Measurements from ENCODE around the gene ZNF142. TPM values are rescaled to one million over a fixed set of nuclear protein-coding genes. Genes with fewer than 3 reads are reported as not detected.

The ZNF142 gene
- total and polyA plus RNA-seq, 9 of the 15 experiments (the other 6 are each of a cell fraction or from before 2014, with no cell fraction given) = 0.50 to 26.1 (median 4.5) TPM

DNA sequence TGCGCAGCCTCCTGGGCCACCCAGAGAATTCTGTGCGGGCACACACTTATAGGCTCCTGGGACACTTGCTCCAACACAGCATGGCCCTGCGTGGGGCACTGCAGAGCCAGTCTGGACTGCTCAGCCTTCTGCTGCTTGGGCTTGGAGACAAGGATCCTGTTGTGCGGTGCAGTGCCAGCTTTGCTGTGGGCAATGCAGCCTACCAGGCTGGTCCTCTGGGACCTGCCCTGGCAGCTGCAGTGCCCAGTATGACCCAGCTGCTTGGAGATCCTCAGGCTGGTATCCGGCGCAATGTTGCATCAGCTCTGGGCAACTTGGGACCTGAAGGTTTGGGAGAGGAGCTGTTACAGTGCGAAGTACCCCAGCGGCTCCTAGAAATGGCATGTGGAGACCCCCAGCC is 39.5 kb upstream of the ZNF142 start:
- no peak for ATAC-seq

More for the DNA sequence above, 39.5 kb upstream of the ZNF142 start:
- WGBS (ENCODE audit: insufficient coverage, low coverage, missing lambda C conversion rate) = 55% methylated on average over 8 of the region's 8 CpGs
- Histone ChIP-seq H4K20me1 (replicated peaks; ENCODE audit: control insufficient read depth, insufficient read depth, low read length) (no peaks in the 10 kb centered on the region), H3K27me3 (ENCODE audit: control insufficient read depth in 2 of 2, insufficient read depth in 2 of 2, low read length in 2 of 2) (no peaks in the 10 kb centered on the region), H3K4me2 (ENCODE audit: insufficient read depth, low read length) (no peak overlapping the region), H3K27ac (ENCODE audit: extremely low read depth, low read depth, low read length) (no peak overlapping the region), H3K36me3 (ENCODE audit: control insufficient read depth, insufficient read depth, low read length) (no peaks in the 10 kb centered on the region), H3K79me2 (ENCODE audit: control insufficient read depth, insufficient read depth, low read length) (no peaks in the 10 kb centered on the region), H3K4me1 (replicated peaks in 1 of 2; ENCODE audit: control insufficient read depth in 2 of 2, insufficient read depth in 2 of 2, low read length in 2 of 2) (no peaks in the 10 kb centered on the region), H3K9me3 (replicated peaks; ENCODE audit: control insufficient read depth, insufficient read depth, low read depth, low read length) (no peaks in the 10 kb centered on the region), H3K9me1 (ENCODE audit: control insufficient read depth, insufficient read depth, low read length) (no peaks in the 10 kb centered on the region), H3K4me3 (no peak overlapping the region), H2AFZ (ENCODE audit: low read depth, low read length) (no peak overlapping the region), H3K9ac (ENCODE audit: insufficient read depth in 1 of 2, low read depth in 2 of 2, low read length in 2 of 2) (no peak overlapping the region; a peak in 1 of 4 replicates)
- in situ Hi-C loops (cut with MboI) (no loop called here), intact Hi-C loops (cut with micrococcal nuclease) (no loop called here)
- ChIA-PET POLR2A (interaction anchor here (1.5 kb wide), 1 partner anchor 9 kb away, joined by 3 read pairs; no protein-coding TSS in a partner anchor), CTCF (ENCODE audit: low intra/inter-chr PET ratio) (no interaction called here)
- DNase-seq (ENCODE audit: extremely low read depth in 1 of 4, low spot score in 3 of 4) (no peak), FAIRE-seq (no peak)
- TF ChIP-seq, protein P1, sequence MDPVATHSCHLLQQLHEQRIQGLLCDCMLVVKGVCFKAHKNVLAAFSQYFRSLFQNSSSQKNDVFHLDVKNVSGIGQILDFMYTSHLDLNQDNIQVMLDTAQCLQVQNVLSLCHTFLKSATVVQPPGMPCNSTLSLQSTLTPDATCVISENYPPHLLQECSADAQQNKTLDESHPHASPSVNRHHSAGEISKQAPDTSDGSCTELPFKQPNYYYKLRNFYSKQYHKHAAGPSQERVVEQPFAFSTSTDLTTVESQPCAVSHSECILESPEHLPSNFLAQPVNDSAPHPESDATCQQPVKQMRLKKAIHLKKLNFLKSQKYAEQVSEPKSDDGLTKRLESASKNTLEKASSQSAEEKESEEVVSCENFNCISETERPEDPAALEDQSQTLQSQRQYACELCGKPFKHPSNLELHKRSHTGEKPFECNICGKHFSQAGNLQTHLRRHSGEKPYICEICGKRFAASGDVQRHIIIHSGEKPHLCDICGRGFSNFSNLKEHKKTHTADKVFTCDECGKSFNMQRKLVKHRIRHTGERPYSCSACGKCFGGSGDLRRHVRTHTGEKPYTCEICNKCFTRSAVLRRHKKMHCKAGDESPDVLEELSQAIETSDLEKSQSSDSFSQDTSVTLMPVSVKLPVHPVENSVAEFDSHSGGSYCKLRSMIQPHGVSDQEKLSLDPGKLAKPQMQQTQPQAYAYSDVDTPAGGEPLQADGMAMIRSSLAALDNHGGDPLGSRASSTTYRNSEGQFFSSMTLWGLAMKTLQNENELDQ (CRISPR knock-in tag; IDR thresholded peaks at IDR 0.05; ENCODE audit: borderline replicate concordance) = no peak
- TF ChIP-seq SMARCE1 (IDR thresholded peaks at IDR 0.05) (no peak), NFIC (IDR thresholded peaks at IDR 0.05) (no peak), ZNF445 (CRISPR knock-in tag; IDR thresholded peaks at IDR 0.05; ENCODE audit: low read depth) (no peak), ZFP36 (IDR thresholded peaks at IDR 0.05; ENCODE audit: low read depth, low read length, partially characterized antibody) (no peak), NR1H2 (CRISPR knock-in tag; IDR thresholded peaks at IDR 0.05) (no peak)
- TF ChIP-seq, protein P2, sequence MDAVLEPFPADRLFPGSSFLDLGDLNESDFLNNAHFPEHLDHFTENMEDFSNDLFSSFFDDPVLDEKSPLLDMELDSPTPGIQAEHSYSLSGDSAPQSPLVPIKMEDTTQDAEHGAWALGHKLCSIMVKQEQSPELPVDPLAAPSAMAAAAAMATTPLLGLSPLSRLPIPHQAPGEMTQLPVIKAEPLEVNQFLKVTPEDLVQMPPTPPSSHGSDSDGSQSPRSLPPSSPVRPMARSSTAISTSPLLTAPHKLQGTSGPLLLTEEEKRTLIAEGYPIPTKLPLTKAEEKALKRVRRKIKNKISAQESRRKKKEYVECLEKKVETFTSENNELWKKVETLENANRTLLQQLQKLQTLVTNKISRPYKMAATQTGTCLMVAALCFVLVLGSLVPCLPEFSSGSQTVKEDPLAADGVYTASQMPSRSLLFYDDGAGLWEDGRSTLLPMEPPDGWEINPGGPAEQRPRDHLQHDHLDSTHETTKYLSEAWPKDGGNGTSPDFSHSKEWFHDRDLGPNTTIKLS (IDR thresholded peaks at IDR 0.05; ENCODE audit: borderline replicate concordance, low read depth) = no peak
- TF ChIP-seq, protein P3, sequence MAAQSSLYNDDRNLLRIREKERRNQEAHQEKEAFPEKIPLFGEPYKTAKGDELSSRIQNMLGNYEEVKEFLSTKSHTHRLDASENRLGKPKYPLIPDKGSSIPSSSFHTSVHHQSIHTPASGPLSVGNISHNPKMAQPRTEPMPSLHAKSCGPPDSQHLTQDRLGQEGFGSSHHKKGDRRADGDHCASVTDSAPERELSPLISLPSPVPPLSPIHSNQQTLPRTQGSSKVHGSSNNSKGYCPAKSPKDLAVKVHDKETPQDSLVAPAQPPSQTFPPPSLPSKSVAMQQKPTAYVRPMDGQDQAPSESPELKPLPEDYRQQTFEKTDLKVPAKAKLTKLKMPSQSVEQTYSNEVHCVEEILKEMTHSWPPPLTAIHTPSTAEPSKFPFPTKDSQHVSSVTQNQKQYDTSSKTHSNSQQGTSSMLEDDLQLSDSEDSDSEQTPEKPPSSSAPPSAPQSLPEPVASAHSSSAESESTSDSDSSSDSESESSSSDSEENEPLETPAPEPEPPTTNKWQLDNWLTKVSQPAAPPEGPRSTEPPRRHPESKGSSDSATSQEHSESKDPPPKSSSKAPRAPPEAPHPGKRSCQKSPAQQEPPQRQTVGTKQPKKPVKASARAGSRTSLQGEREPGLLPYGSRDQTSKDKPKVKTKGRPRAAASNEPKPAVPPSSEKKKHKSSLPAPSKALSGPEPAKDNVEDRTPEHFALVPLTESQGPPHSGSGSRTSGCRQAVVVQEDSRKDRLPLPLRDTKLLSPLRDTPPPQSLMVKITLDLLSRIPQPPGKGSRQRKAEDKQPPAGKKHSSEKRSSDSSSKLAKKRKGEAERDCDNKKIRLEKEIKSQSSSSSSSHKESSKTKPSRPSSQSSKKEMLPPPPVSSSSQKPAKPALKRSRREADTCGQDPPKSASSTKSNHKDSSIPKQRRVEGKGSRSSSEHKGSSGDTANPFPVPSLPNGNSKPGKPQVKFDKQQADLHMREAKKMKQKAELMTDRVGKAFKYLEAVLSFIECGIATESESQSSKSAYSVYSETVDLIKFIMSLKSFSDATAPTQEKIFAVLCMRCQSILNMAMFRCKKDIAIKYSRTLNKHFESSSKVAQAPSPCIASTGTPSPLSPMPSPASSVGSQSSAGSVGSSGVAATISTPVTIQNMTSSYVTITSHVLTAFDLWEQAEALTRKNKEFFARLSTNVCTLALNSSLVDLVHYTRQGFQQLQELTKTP (IDR thresholded peaks at IDR 0.05; ENCODE audit: low read depth in 1 of 2, partially characterized antibody in 2 of 2) = no peak
- TF ChIP-seq, protein P4, sequence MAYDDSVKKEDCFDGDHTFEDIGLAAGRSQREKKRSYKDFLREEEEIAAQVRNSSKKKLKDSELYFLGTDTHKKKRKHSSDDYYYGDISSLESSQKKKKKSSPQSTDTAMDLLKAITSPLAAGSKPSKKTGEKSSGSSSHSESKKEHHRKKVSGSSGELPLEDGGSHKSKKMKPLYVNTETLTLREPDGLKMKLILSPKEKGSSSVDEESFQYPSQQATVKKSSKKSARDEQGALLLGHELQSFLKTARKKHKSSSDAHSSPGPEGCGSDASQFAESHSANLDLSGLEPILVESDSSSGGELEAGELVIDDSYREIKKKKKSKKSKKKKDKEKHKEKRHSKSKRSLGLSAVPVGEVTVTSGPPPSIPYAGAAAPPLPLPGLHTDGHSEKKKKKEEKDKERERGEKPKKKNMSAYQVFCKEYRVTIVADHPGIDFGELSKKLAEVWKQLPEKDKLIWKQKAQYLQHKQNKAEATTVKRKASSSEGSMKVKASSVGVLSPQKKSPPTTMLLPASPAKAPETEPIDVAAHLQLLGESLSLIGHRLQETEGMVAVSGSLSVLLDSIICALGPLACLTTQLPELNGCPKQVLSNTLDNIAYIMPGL (CRISPR knock-in tag; IDR thresholded peaks at IDR 0.05) = no peak
- no TSS peak for BruUV-seq (replicated peaks)

Measured in K562 (cell line).